Measurements from ENCODE around the gene EEPD1.

- TF ChIP-seq, protein P1, sequence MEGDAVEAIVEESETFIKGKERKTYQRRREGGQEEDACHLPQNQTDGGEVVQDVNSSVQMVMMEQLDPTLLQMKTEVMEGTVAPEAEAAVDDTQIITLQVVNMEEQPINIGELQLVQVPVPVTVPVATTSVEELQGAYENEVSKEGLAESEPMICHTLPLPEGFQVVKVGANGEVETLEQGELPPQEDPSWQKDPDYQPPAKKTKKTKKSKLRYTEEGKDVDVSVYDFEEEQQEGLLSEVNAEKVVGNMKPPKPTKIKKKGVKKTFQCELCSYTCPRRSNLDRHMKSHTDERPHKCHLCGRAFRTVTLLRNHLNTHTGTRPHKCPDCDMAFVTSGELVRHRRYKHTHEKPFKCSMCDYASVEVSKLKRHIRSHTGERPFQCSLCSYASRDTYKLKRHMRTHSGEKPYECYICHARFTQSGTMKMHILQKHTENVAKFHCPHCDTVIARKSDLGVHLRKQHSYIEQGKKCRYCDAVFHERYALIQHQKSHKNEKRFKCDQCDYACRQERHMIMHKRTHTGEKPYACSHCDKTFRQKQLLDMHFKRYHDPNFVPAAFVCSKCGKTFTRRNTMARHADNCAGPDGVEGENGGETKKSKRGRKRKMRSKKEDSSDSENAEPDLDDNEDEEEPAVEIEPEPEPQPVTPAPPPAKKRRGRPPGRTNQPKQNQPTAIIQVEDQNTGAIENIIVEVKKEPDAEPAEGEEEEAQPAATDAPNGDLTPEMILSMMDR (tag by site-specific recombination; IDR thresholded peaks at IDR 0.05) = no peak
- no peak for TF ChIP-seq TCF7L2 (IDR thresholded peaks at IDR 0.05; ENCODE audit: borderline replicate concordance, low read depth, low read length)
- TF ChIP-seq ZNF112 (tag by site-specific recombination; IDR thresholded peaks at IDR 0.05) = no peak
- TF ChIP-seq ZBTB21 (tag by site-specific recombination; IDR thresholded peaks at IDR 0.05) = no peak
- no peak for TF ChIP-seq ZNF785 (tag by site-specific recombination; IDR thresholded peaks at IDR 0.05)
These were observed 37.6 kb downstream of the EEPD1 start for GRCh38 chr7:36190447-36191291.
